Lung (tissue), 12 donors: ENCODE results near the gene RRP1B. TPM values are rescaled to one million over a fixed set of nuclear protein-coding genes. Genes with fewer than 3 reads are reported as not detected.
"Not testable (repeated sequence)": the region's sequence is repeated elsewhere in the genome, so short reads cannot be mapped to it uniquely, and the experiment has no call there.

Experiments used
- ATAC-seq: fragments of 200-7000 bp; cut with Tn5 transposase; one replicate; pipeline ENCODE4 v1.9.1; 2020; ENCODE audit warnings: moderate number of reproducible peaks; ENCODE audit not compliant: insufficient read depth, low FRiP score
- DNase-seq, 3 donors: peaks; one replicate each; pipeline ENCODE4 v3.0.0-alpha.2; 2013 to 2017
- H3K27ac ChIP-seq, 2 donors: one replicate each; pipeline ENCODE4 v1.5.1; 2013; ENCODE audit warnings: mild to moderate bottlenecking in 2 of 2, moderate library complexity in 2 of 2, control low read depth in 1 of 2, inconsistent platforms in 1 of 2, low read depth in 1 of 2, low read length in 1 of 2
- H3K27me3 ChIP-seq, 3 donors: one replicate each; pipeline ENCODE4 v1.5.1; 2013; ENCODE audit warnings: low read length in 2 of 3; ENCODE audit not compliant: control insufficient read depth in 3 of 3, insufficient read depth in 3 of 3
- H3K36me3 ChIP-seq, 4 donors: one replicate each; pipeline ENCODE4 v1.5.1; 2013; ENCODE audit warnings: low read length in 4 of 4, mild to moderate bottlenecking in 1 of 4, moderate library complexity in 1 of 4; ENCODE audit not compliant: control insufficient read depth in 4 of 4, insufficient read depth in 4 of 4
- H3K4me1 ChIP-seq, 5 donors: one replicate each; pipeline ENCODE4 v1.5.1; 2013; ENCODE audit warnings: low read length in 5 of 5, mild to moderate bottlenecking in 2 of 5, moderate library complexity in 1 of 5; ENCODE audit not compliant: control insufficient read depth in 5 of 5, insufficient read depth in 5 of 5
- H3K4me3 ChIP-seq: one replicate; pipeline ENCODE4 v1.5.1; 2013; ENCODE audit warnings: mild to moderate bottlenecking, control low read depth, moderate library complexity
- H3K9ac ChIP-seq, 2 donors: one replicate each; pipeline ENCODE4 v1.5.1; 2013; ENCODE audit warnings: low read length in 2 of 2, control low read depth in 1 of 2; ENCODE audit not compliant: insufficient read depth in 1 of 2
- H3K9me3 ChIP-seq, 4 donors: one replicate each; pipeline ENCODE4 v1.5.1; 2013; ENCODE audit warnings: low read length in 3 of 4, mild to moderate bottlenecking in 1 of 4, moderate library complexity in 1 of 4; ENCODE audit not compliant: control insufficient read depth in 4 of 4, insufficient read depth in 3 of 4
- CTCF ChIP-seq: IDR thresholded peaks from 2 replicates; pipeline ENCODE4 v1.5.1; 2012; ENCODE audit warnings: mild to moderate bottlenecking; ENCODE audit errors: control extremely low read depth, extremely low read depth
- WGBS, 2 donors: extraction: QIAGEN DNeasy Blood & Tissue Kit; methylation state at CpG; one replicate each; pipeline ENCODE4 v1.1.7; 2013; 5-methylcytosine and 5-hydroxymethylcytosine counted together
- polyA plus RNA-seq, 2 donors: library from polyadenylated mRNA; stranded (reverse); fragments of 200-250 nt; gene quantifications; one replicate each; pipeline ENCODE4 v1.2.1, GENCODE V29; 2013
- total RNA-seq, 2 donors: library from RNA; depleted of rRNA in 1 of 2; stranded (reverse); fragments of >200 nt in 1 of 2; gene quantifications; one replicate each; pipeline ENCODE4 v1.2.1, GENCODE V29; 2014 to 2021
- donor health status: control.
- donor health status: control.
- donor health status: Bipolar disorder and iron deficiency.
- donor health status: healthy.
- donor health status: DM: yes; HTN: yes; CAD: no.

RRP1B gene
- total and polyA plus RNA-seq, 4 donors: 6.4 to 18.1 (median 12.7) TPM

- no peaks in the 10 kb centered on the region for H3K9me3 ChIP-seq
- peaks cover 0 to 10% (median 0%) of the 10 kb centered on the region in 5 donors for H3K4me1 ChIP-seq
- 80 to 86% methylated on average over 11 of the region's 11 CpGs for WGBS, 2 donors
- no peak overlapping the region for H3K9ac ChIP-seq
- no peak overlapping the region for H3K4me3 ChIP-seq
- TF ChIP-seq CTCF: no peak
- ATAC-seq (no peak), DNase-seq (no peak)
- H3K36me3 ChIP-seq: peaks cover 0 to 19% (median 3%) of the 10 kb centered on the region in 4 donors
- no peaks in the 10 kb centered on the region for H3K27me3 ChIP-seq
- no peak overlapping the region for H3K27ac ChIP-seq
Observed at GRCh38 chr21:43697758-43698643, 38.6 kb downstream of the RRP1B start.

GRCh38 chr21:43699492-43699777, 40.1 kb downstream of the RRP1B start:
- H3K9ac ChIP-seq, H3K27me3 ChIP-seq, H3K36me3 ChIP-seq, DNase-seq, H3K4me3 ChIP-seq, ATAC-seq, H3K27ac ChIP-seq, H3K9me3 ChIP-seq: not testable (repeated sequence)
- H3K4me1 ChIP-seq: peaks cover 0 to 14% (median 0%) of the 10 kb centered on the region in 5 donors
- WGBS, 2 donors: 90 to 92% methylated on average over 5 of the region's 5 CpGs

- Histone ChIP-seq H3K27me3 (no peaks in the 10 kb centered on the region), H3K27ac (no peak overlapping the region), H3K9ac (no peak overlapping the region), H3K4me1 (peaks cover 0 to 14% (median 0%) of the 10 kb centered on the region in 5 donors), H3K9me3 (no peaks in the 10 kb centered on the region), H3K36me3 (peaks cover 0 to 6% (median 2%) of the 10 kb centered on the region in 4 donors), H3K4me3 (no peak overlapping the region)
- TF ChIP-seq CTCF: no peak
- 75 to 78% methylated on average over 13 of the region's 13 CpGs for WGBS, 2 donors
- ATAC-seq: no peak
- DNase-seq: no peak
Observed at GRCh38 chr21:43699933-43700599, 40.7 kb downstream of the RRP1B start.
